GM23248 (cell line): ENCODE results near the gene LYRM2. TPM values are rescaled to one million over a fixed set of nuclear protein-coding genes. Genes with fewer than 3 reads are reported as not detected.

ENCODE experiments used
- DNase-seq: peaks from one replicate; pipeline ENCODE4 v3.0.0-alpha.2; 2015
- H2AFZ ChIP-seq: fragments of 200-600 bp; sonication (generic); 2 replicates; pipeline ENCODE4 v1.6.1; 2016; ENCODE audit warnings: antibody characterized with exemption
- H3F3A ChIP-seq: fragments of 200-600 bp; sonication (generic); 2 replicates; pipeline ENCODE4 v1.6.1; 2016; ENCODE audit warnings: mild to moderate bottlenecking, antibody characterized with exemption, mixed run types; ENCODE audit not compliant: insufficient read depth
- H3K27ac ChIP-seq: fragments of 200-600 bp; sonication (generic); 2 replicates; pipeline ENCODE4 v1.5.1; 2016; ENCODE audit warnings: mild to moderate bottlenecking
- H3K27me3 ChIP-seq: fragments of 200-600 bp; sonication (generic); replicated peaks from 2 replicates; pipeline ENCODE4 v1.6.1; 2016; ENCODE audit warnings: mild to moderate bottlenecking; ENCODE audit not compliant: insufficient read depth
- H3K36me3 ChIP-seq: fragments of 200-600 bp; sonication (generic); 2 replicates; pipeline ENCODE4 v1.6.1; 2016; ENCODE audit warnings: low read depth, mild to moderate bottlenecking
- H3K4me1 ChIP-seq: fragments of 200-600 bp; sonication (generic); 2 replicates; pipeline ENCODE4 v1.6.1; 2016; ENCODE audit warnings: mild to moderate bottlenecking; ENCODE audit not compliant: insufficient read depth
- H3K4me2 ChIP-seq: fragments of 200-600 bp; sonication (generic); one replicate; pipeline ENCODE4 v1.6.1; 2016; ENCODE audit warnings: mild to moderate bottlenecking; ENCODE audit not compliant: unreplicated experiment
- H3K4me3 ChIP-seq: fragments of 200-600 bp; sonication (generic); 2 replicates; pipeline ENCODE4 v1.5.1; 2016; ENCODE audit warnings: mild to moderate bottlenecking
- H3K79me2 ChIP-seq: fragments of 200-600 bp; sonication (generic); 2 replicates; pipeline ENCODE4 v1.6.1; 2016; ENCODE audit warnings: mild to moderate bottlenecking; ENCODE audit not compliant: insufficient read depth
- H3K9ac ChIP-seq: fragments of 200-600 bp; sonication (generic); 2 replicates; pipeline ENCODE4 v1.6.1; 2016; ENCODE audit warnings: mild to moderate bottlenecking
- H3K9me2 ChIP-seq: fragments of 200-600 bp; sonication (generic); 2 replicates; pipeline ENCODE4 v1.6.1; 2016; ENCODE audit warnings: mixed run types, mild to moderate bottlenecking, moderate library complexity; ENCODE audit not compliant: insufficient read depth
- H3K9me3 ChIP-seq: fragments of 200-600 bp; sonication (generic); one replicate; pipeline ENCODE4 v1.6.1; 2017; ENCODE audit warnings: low read depth
- H4K20me1 ChIP-seq: fragments of 200-600 bp; sonication (generic); 2 replicates; pipeline ENCODE4 v1.6.0; 2016; ENCODE audit not compliant: insufficient read depth
- EZH2 ChIP-seq: fragments of 200-600 bp; sonication (generic); IDR thresholded peaks from 2 replicates; pipeline ENCODE4 v1.6.1; 2018; ENCODE audit warnings: antibody characterized with exemption, mild to moderate bottlenecking; ENCODE audit not compliant: insufficient read depth, poor library complexity, severe bottlenecking
- EZH2phosphoT487 ChIP-seq: fragments of 200-600 bp; sonication (generic); IDR thresholded peaks from 2 replicates; pipeline ENCODE4 v1.6.1; 2018; ENCODE audit warnings: antibody characterized with exemption, moderate library complexity, mild to moderate bottlenecking, low read depth; ENCODE audit not compliant: insufficient read depth
- WGBS, 2 experiments: methylation state at CpG; one replicate each; pipeline ENCODE4 v1.1.6; 2015 to 2017; ENCODE audit warnings: low lambda C conversion rate in 2 of 2, low coverage in 1 of 2; ENCODE audit errors: missing lambda C conversion rate in 2 of 2; 5-methylcytosine and 5-hydroxymethylcytosine counted together
- in situ Hi-C: fragments of 300-500 bp; cut with MboI; formaldehyde crosslinking; loops from 2 replicates; pipeline ENCODE4 v1.15.0; 2020
- polyA plus RNA-seq: library from polyadenylated mRNA; unstranded; fragments of >200 nt; fragmentation: Nextera tagmentation; extraction: Ambion mirVana; gene quantifications from 2 replicates; pipeline ENCODE4 v1.2.1, GENCODE V29; 2016
- total RNA-seq: library from RNA; depleted of rRNA; stranded (reverse); fragments of >200 nt; shearing (Covaris generic); gene quantifications from 2 replicates; pipeline ENCODE4 v1.2.3, GENCODE V29; 2014

The LYRM2 gene
- total and polyA plus RNA-seq, 2 experiments from 2014 or later = 30.6 to 69.5 TPM

DNA sequence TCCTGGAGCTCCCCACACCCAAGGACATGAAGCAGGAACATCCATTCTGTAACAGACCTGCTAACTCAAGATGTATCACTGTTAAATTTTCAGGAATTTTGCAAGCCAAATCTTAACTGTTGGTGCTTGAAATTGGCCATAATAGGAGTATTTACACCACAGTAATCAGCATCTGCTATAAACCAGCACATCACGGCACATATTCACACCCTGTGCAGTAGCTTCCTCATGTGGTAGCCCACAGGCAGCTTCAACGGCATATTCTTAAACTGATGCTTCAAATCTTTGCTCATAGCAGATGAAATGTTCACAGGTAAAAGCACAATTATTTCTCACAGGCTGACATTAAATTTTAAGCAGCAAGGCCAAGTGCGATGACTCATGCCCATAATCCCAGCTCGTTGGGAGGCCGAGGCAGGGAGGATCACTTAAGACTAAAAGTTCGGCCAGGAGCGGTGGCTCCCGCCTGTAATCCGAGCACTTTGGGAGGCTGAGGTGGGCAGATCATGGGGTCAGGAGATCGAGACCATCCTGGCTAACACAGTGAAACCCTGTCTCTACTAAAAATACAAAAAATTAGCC lies 43.5 kb upstream of the LYRM2 start:
- in situ Hi-C loops = no loop called here
- Histone ChIP-seq H3K4me3 (no peak overlapping the region), H3K36me3 (peaks cover 37% of the 10 kb centered on the region; the same call in 1 of the 2 replicates), H3K27me3 (no peaks in the 10 kb centered on the region), H4K20me1 (no peaks in the 10 kb centered on the region), H3K9ac (no peak overlapping the region), H3K4me1 (no peaks in the 10 kb centered on the region), H3K9me2 (no peaks in the 10 kb centered on the region), H3F3A (no peaks in the 10 kb centered on the region), H2AFZ (no peak overlapping the region), H3K9me3 (no peaks in the 10 kb centered on the region), H3K27ac (no peak overlapping the region), H3K79me2 (no peaks in the 10 kb centered on the region), H3K4me2 (no peak overlapping the region)
- 90 to 92% methylated on average over 10 of the region's 10 CpGs for WGBS, 2 experiments
- no peak for DNase-seq
- TF ChIP-seq EZH2 (no peak), EZH2phosphoT487 (no peak)

GRCh38 chr6:89680551-89680950 lies 42.0 kb upstream of the LYRM2 start:
- Histone ChIP-seq H3K4me2 (no peak overlapping the region), H3K79me2 (no peaks in the 10 kb centered on the region), H3K9ac (no peak overlapping the region), H3K27me3 (no peaks in the 10 kb centered on the region), H3K4me3 (no peak overlapping the region), H3K9me2 (no peaks in the 10 kb centered on the region), H3F3A (no peaks in the 10 kb centered on the region), H2AFZ (no peak overlapping the region), H3K27ac (no peak overlapping the region), H4K20me1 (no peaks in the 10 kb centered on the region), H3K4me1 (no peaks in the 10 kb centered on the region), H3K9me3 (no peaks in the 10 kb centered on the region), H3K36me3 (peaks cover 36% of the 10 kb centered on the region; the same call in 1 of the 2 replicates)
- TF ChIP-seq EZH2phosphoT487 = no peak
- no peak for TF ChIP-seq EZH2
- in situ Hi-C loops = no loop called here
- WGBS, 2 experiments = 93 to 94% methylated on average over 7 of the region's 7 CpGs
- DNase-seq = no peak

- WGBS, 2 experiments = 91 to 97% methylated on average over 2 of the region's 2 CpGs
- Histone ChIP-seq H3K4me3 (no peak overlapping the region), H3K79me2 (no peaks in the 10 kb centered on the region), H3K9ac (no peak overlapping the region), H3K4me2 (no peak overlapping the region), H3K9me3 (no peaks in the 10 kb centered on the region), H3K9me2 (no peaks in the 10 kb centered on the region), H3F3A (no peaks in the 10 kb centered on the region), H3K27me3 (no peaks in the 10 kb centered on the region), H4K20me1 (no peaks in the 10 kb centered on the region), H3K27ac (no peak overlapping the region), H2AFZ (no peak overlapping the region), H3K36me3 (peaks cover 34% of the 10 kb centered on the region; the same call in 1 of the 2 replicates), H3K4me1 (no peaks in the 10 kb centered on the region)
- TF ChIP-seq EZH2 (no peak), EZH2phosphoT487 (no peak)
- in situ Hi-C loops = no loop called here
- DNase-seq = peak; percentile 6
Measured at GRCh38 chr6:89680150-89680549, 41.6 kb upstream of the LYRM2 start.

GRCh38 chr6:89679215-89680120 lies 40.9 kb upstream of the LYRM2 start:
- no peak overlapping the region for H3K4me3 ChIP-seq
- no peaks in the 10 kb centered on the region for H3K4me1 ChIP-seq
- in situ Hi-C loops = no loop called here
- TF ChIP-seq EZH2 (no peak), EZH2phosphoT487 (no peak)
- H4K20me1 ChIP-seq = no peaks in the 10 kb centered on the region
- no peak overlapping the region for H2AFZ ChIP-seq
- H3K9ac ChIP-seq = no peak overlapping the region
- H3K27ac ChIP-seq = no peak overlapping the region
- no peaks in the 10 kb centered on the region for H3K9me3 ChIP-seq
- H3K36me3 ChIP-seq = peaks cover 37% of the 10 kb centered on the region; the same call in 1 of the 2 replicates
- H3K79me2 ChIP-seq = no peaks in the 10 kb centered on the region
- H3K4me2 ChIP-seq = no peak overlapping the region
- no peaks in the 10 kb centered on the region for H3K9me2 ChIP-seq
- H3F3A ChIP-seq = no peaks in the 10 kb centered on the region
- no peak for DNase-seq
- WGBS, 2 experiments = 75 to 77% methylated on average over 6 of the region's 6 CpGs
- no peaks in the 10 kb centered on the region for H3K27me3 ChIP-seq
